Dermis microvascular lymphatic vessel endothelial cell (primary cell): ENCODE measurements around the gene BLVRA. TPM values are rescaled to one million over a fixed set of nuclear protein-coding genes. Genes with fewer than 3 reads are reported as not detected.

ENCODE experiments used
- DNase-seq, 2 donors: peaks; one replicate each; pipeline versions ENCODE4 v3.0.0 to v3.0.0-alpha.2; 2010; ENCODE audit warnings: low read depth in 2 of 2
- total RNA-seq: library from RNA; depleted of rRNA; stranded (reverse); fragments of >200 nt; gene quantifications from 2 replicates; pipeline ENCODE4 v1.2.1, GENCODE V29; 2014

The BLVRA gene
- total RNA-seq, 1 donor from 2014 or later: 21.6 TPM

DNA sequence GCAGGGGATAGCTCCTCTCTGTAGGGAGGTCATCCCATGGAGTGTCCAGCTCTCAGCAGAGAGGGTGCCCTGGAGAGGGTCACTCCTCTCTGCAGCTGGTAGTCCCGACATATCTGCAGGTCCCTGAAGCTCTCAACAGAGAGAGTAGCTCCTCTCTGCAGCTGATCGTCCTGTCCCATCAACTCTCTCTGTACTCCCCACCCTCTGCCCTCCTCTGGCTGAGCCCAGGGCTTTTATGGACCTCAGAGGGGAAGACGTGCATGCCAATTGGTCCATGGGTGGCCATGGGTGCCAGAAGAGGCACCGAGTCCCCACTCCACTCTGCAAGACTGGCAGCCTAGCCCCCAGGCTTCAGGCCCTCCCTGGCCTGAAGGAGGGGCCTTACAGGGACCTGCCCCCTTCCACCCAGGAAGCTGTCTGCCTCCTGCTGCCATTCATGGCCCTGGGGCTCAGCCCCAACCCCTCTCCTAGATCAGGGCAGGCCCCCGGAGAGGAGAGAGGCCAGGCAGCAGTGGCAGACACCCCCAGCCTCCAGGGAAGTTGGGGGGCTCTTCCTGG is 9.0 kb upstream of the BLVRA start:
- DNase-seq: no peak

DNA sequence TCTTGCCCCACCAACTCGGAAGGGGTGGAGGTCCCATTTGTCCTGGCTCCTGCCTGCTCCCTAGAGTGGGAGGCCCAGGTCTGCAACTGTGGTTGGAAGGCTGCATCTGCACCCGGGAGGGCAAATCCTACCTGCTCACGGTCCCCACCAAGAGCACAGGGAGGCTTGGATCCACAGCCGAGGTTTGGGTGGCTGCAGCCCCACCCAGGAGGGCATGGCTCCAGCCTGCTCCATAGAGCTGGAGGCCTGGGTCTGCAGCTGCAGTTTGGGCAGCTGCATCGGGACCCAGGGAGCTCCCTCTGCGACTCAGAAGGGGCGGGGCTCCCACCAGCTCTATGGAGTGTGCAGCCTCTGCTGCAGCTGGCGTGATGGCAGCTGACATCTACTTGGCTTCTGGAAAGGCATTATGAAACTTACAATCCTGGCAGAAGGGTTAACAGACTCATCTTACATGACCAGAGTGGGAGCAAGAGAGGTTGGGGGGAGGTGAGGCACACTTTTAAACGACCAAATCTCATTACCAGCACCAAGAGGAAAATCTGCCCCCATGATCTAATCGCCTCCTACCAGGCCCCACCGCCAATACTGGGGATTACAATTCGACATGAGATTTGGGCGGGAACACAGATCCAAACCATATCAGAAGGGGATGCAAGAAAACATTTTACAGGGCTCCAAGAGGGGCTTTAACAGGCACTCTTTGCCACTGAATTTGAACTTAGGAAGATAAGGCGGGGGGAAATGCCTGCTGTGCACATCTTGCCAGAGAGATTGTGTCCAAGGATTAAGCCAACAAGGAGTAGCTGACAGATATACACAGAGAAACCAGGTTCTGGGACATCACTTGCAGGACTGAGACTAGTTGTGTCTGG is 8.2 kb upstream of the BLVRA start:
- no peak for DNase-seq

DNA sequence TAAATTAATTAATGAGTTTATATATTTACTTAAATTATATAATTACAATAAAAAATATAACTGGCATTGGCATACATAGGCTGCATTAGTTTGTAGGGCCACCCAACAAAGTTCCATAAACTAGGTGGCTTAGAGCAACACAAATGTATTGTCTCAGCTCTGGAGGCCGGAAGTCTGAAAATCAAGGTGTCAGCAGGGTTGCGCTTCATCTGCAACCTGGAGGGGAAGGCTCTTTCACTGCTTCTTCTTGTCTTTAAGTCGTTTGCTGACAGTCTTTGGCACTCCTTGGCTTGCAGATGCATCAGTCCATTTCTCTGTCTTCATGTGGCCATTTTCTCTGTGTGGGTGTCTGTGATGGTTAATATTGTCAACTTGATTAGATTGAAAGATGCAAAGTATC is 6.1 kb upstream of the BLVRA start:
- DNase-seq: no peak

DNA sequence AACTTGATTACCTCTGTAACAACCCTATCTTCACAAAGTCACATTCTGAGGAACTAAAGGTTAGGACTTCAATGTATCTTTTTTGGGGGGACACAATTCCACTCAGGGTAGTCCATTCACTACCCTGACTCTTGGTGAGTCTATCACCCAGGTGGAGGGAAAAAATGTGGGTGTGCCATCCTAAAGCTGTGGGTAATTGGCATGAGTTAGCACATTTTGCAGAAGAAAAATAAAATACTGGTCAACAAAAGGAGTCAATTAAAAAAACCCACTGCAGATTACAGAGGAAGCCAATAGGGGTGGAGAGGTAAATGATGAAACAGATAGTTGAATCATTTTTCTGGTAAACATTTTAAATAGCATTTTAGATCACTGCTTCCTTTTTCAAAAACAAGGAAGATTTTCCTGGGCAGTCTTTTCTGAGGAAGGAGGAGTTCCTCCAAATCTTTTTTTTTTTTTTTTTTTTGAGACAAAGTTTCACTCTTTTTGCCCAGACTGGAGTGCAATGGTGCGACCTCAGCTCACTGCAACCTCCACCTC is 5.1 kb upstream of the BLVRA start:
- DNase-seq: no peak

DNA sequence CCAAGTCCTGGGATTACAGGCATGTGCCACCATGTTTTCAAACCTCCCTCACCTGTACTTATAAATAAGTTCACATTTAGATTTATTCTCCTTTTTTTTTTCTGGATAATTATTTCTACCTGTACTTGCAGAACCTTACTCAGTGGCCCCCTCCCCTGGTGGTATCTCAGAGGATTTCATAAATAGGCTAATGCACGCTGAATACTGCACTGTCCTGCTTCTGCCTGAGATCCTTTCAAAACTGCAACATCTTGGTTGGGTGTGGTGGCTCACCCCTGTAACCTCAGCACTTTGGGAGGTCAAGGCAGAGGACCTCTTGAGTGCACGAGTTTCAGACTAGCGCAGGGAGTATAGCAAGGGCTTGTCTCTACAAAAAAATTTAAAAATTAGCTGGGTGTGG is 4.6 kb upstream of the BLVRA start:
- no peak for DNase-seq

DNA sequence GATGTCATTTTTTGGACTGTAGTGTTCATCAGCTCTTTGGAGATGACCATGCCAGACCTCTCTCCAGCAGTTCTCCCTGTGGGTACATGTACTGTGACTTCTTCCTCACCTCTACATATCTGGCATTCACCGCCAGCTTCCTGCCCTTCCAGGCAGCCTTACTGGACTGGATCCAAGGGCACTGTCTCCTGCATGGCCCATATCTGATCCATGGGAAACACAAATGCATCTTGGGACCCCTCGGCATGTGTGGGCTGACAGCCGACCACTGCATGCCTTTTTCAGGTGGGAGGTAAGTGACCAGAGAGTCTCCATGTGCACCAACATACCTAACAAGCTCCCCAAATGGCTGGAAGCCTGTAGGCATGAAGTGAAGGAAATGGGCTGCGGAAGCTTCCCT is 3.9 kb upstream of the BLVRA start:
- DNase-seq: no peak

DNA sequence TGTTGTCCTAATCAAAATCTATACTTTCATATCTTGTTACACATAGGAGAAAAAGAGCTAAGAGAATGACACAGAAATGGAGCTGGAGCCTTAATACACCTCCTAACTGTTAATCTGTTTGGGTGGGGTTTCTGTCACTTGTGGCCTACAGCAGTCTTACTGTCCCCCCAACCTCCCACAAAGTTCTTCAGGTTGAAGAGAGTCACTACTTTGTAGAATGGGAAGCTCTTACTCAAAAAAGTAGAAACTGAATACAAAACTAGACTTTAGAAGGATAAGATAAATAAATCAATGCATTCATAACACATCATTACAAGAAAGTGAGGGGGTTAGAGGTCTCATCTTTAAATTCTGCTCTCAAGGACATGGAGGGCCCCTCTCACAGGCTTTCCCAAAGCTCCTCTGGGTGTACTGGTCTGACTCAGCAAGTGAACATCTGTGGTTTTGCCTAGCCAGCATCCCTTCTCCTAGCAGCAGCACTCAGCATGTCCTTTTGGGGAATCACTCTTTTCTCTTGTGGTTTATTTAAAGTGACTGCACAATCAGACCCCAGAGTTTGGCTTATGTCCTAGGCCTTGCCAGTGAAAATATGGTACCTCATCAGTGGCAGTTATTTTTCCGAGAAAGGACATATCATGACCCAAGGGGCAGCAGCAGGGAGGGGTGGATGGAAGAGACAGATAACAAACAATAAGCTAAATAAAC is 2.0 kb upstream of the BLVRA start:
- no peak for DNase-seq

DNA sequence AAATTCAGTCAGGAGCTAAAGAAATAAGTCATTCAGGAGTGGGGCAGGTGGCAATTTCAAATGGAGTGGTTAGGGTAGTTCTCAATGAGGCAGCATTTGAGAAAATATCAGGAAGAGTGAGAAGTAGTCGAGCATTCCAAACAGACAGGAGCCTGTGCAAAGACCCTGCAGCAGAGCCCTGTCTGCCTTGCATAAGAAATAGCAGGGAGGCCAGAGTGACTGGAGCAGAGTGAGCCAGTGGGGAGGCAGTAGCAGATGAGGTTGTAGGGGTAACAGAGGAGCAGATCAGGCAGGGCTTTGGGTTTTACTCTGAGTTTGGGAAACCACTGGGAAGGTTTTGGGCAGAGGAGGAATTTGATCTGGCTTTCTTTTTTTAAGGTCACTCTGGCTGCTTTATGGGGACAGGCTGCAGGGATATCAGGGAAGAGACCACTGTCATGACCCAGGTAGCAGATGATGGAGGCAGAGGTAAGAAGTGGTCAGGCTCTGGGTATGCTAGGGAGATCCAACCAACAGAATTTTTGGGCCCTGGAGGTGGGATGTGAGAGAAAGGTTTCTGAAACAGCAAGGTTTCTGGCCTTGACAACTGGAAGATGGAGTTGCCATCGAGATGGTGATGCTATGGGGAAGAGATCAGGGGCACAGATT is 1.3 kb upstream of the BLVRA start:
- DNase-seq: no peak

DNA sequence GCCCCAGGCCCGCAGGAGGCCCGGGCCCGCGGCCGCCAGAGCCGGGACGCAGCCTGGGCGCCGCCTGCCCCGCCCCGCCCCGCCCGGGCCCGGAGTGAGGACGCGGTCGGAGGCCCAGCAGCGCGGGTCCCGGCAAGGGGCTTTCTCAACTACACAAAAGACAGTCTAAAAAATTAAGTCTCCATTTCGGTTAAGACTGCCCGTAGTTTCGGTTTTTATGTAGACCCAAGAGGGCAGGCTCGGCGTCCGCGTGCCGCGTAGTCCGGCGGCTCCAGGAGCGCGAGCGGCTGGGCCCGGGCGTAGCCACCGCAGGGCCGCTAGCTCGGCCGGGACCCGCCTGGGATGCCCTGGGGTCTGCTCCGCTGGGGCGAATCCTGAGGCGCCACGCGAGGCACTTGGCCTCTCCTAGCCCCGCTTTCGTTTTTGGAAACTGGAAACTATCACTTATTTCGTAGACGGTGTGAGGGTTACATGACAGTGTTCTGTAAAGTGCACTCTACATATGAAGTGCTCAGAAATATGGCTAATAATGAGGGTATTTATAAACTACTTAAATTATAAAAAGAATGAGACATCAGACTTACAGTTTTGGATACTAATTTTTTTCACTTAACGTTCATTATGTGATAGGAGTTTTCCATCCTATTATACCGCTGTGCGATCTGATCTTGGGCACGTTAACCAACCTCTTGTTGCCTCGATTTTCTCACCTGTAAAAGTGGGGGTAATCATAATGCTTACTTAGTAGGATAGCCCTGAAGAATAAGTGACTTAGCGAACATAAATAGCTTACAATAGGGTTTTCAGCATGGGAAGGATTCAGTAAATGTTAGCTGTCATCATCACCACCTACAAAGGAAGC is 573 bp downstream of the BLVRA start:
- peak in 1 of 2 donors; percentile 47 for DNase-seq

DNA sequence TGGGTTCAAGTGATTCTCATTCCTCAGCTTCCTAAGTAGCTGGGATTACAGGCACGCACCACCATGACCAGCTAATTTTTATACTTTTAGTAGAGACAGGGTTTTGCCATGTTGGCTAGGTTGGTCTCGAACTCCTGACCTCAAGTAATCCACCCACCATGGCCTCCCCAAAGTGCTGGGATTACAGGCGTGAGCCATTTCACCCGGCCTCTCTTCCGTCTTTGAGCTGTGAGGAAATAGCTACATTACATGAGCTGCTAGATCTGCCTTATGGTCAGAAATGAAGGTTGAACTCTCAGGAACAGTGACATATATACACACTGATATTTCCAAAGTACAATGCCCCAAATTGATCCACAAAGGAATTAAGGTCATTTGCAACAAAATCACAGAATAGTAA is 2.4 kb downstream of the BLVRA start:
- no peak for DNase-seq

DNA sequence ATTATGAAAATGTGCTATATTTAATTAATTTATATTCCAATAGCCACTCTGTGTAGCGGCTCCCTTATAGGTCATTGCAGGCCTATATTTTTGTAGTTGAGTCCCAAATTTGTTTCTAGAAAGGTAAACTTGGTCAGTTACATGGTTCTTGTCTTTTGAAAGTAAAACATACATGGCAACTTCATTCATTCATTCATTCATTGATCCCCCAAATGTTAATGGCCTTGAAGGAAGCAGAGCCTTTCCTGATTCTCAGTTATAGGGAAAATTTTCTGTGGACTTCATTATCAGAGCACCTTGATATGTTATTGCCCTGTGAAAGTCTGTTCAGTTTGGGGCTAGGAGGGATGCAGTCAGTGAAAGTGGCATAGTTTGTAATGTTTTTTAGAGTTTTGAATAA is 2.9 kb downstream of the BLVRA start:
- no peak for DNase-seq

DNA sequence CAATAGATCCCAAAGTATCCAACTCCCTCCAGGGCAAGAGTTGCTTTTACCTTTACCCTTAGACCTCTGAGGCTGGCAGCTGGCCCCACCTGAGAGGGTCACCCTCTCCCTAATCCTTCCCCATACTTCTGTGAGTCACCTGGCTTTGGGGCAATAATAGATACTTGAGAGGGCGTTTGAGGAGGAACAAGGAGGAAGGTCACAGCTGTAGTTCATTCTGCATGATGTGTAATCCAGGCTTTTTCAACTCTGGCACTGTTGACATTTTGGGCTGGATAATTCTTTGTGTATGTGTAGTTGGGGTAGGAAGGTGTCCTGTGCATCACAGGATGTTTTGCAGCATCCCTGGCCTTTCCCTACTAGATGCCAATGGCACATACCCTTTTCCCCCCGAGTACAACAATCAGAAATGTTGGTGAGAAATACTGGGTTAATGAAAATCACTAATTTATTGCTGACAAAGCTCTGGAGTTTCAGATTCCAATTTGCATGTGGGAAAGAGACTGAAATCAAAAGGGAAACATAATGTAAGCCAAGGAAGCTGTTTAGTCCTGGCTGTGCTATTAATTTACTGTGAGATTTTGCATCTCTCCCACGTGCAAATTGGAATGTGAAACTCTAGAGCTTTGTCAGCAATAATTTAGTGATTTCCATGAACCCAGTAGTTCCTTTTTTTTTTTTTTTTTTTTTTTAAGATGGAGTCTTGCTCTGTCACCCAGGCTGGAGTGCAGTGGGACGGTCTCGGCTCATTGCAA is 3.6 kb downstream of the BLVRA start:
- no peak for DNase-seq

DNA sequence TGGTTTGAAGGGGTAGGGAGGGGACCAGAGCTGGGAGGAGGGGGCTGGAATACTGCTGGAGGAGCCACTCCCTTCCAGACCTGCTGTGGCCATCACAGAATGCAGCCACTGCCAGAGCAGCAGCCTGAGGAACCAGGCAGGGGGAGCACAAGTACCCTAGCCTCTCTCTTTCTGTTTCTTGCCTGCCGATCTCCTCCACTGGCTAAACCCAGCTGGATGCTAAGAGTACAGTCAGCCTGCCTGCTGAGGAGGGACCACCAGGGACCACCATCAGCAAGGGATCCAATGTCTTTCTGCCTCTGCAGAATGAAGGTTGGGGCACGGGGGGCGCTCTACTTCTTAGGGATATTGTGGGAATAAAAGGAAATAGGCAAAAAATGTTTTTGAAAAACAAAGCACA is 4.7 kb downstream of the BLVRA start:
- no peak for DNase-seq

DNA sequence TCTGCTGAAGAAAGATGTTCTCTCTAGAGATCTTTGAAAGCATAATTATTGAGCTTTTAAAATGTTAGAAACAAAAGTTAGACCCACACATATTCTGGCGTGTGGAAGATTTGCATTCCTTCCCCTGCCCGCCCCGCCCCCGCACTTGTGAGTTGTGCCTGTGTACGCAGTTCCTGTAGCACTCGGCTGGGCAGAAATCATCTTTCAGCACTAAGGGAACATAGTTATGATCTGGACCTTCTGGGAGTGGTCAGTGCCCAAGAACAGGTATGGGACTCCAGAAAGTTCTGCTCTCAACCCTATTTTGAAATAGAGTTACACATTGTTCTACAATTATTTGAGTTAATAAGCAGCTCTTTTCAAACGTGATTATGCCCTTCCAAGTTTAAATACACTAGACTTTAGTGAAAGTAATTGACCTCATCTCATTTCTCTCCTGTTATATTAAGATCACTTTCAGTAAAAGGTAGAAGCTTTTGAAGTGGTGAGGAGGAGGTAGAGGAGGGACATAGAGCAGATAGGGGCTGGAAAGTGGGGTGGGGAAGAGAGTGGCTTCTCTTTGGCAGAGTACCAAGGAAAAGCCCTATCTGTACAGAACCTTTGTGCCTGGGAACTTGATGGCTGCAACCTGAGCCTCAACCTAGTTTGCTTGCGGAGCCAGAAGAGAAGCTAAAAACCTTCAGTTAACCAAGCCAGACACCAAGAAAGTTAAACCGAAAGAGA is 5.7 kb downstream of the BLVRA start:
- DNase-seq: no peak

DNA sequence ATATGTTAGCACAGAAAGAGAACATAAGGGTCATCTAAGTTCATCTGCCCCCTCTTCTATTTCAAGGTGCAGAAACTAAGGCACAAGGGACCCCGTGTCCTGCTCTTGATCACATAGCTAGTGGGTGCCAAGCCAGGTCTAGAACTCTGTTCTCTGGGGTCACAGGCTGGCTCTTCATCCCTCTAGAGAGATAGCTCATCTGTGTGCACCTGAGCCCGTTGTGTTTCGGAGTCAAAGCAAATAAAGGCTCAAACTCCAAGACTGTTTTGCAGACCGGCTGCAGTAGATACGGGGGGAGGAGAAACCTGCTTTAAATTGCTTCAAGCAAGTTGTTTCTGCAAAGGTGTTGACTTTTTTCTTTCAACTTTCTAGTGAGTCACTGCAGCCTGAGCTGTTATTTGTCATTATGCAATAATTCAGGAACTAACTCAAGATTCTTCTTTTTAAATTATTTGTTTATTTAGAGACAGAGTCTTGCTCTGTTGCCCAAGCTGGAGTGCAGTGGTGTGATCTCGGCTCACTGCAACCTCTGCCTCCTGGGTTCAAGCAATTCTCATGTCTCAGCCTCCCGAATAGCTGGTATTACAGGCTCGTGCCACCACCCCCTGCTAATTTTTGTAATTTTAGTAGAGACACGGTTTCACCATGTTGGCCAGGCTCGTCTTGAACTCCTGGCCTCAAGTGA is 6.5 kb downstream of the BLVRA start:
- DNase-seq: no peak

DNA sequence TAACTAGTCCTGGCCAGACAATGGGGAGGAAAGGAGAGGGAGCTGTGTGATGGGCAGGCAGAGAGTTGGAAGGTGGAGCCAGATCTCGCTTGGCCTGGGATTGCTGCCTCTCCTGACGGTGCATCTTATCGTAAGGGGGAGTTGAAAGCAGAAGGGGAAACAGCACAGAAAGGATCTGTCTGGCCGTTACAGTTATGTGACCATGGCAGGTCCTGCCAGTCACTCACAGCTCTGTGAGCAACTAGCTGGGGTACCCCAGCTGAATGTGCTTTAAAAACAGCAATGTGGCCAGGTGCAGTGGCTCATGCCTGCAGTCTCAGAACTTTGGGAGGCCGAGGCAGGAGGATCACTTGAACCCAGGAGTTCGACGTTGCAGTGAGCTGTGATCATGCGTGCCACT is 8.1 kb downstream of the BLVRA start:
- DNase-seq: no peak

DNA sequence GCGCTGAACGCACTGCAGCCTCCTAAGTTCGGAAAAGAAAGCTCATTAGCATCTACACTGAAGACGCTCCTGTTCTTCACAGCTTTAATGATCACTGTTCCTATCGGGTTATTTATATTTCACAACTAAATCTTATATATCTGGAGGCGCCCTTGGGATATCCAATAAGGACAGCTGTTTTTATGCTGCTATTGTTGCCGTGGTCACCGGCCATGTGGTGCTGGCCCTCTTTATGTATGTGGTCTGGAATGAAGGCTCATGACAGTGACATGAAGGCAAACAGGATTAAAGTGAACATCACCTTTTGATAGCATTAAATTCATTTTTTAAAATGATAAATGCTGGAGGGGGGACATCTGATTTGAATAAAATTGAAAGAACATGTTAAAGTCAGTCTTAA is 8.8 kb downstream of the BLVRA start:
- no peak for DNase-seq

DNA sequence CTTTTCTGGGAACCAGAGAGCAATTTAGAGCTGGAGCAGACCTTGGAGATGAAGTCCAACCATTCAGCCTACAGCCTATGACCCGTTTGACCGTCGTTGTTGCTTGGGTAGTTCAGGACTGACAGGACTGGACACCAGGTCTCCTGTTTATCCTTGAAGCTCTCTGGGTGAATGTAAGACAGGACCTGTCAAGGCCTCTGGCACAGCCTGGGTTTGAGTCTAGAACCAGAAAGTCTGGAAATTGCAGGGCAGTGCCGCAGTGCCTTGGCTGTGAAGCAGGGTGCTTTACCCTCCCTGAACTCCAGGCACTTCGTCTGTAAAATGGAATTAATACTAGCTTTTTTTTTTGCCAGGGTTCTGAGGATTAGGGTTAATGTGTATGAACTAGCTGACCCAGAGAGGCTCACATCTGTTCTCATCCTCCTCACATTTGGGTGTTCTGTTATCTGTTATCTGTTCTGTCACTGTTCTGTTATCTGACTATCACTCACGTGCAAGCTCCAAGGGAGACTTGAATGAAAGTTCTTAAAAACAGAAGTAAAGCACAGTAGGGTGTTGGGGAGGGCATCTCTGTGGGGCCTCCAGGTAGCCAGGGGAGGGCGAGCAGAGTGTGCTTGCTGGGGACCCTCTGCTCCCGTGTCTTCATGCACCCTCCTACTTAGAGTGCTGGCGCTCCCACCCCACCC is 9.9 kb downstream of the BLVRA start:
- DNase-seq: no peak
